ENCODE results near the gene ACTN3.
"Not testable (repeated sequence)": the region's sequence is repeated elsewhere in the genome, so short reads cannot be mapped to it uniquely, and the experiment has no call there.

Gene ACTN3

GRCh38 chr11:66569076-66569475 is 22.4 kb downstream of the ACTN3 start:
- Mint-ChIP-seq H3K4me1 (peaks cover 18% of the 10 kb centered on the region), H3K9me3 (no peaks in the 10 kb centered on the region), H3K27me3 (peaks cover 7% of the 10 kb centered on the region), H3K27ac (peak overlapping the region in 1 of 2 donors; percentile 40), H3K4me3 (peak overlapping the region in 1 of 2 donors; percentile 81)
- no peak for ATAC-seq
- no peak for DNase-seq

GRCh38 chr11:66570079-66570849 is 23.6 kb downstream of the ACTN3 start:
- Mint-ChIP-seq H3K9me3 (no peaks in the 10 kb centered on the region), H3K27ac (no peak overlapping the region), H3K4me3 (no peak overlapping the region), H3K4me1 (peaks cover 18% of the 10 kb centered on the region), H3K27me3 (peaks cover 14% of the 10 kb centered on the region)
- DNase-seq (no peak), ATAC-seq (no peak)

GRCh38 chr11:66570850-66571180 is 24.1 kb downstream of the ACTN3 start:
- Mint-ChIP-seq H3K27ac (no peak overlapping the region), H3K4me1 (peaks cover 18% of the 10 kb centered on the region), H3K27me3 (peaks cover 20% of the 10 kb centered on the region), H3K9me3 (no peaks in the 10 kb centered on the region), H3K4me3 (no peak overlapping the region)
- DNase-seq (no peak), ATAC-seq (no peak)

DNA sequence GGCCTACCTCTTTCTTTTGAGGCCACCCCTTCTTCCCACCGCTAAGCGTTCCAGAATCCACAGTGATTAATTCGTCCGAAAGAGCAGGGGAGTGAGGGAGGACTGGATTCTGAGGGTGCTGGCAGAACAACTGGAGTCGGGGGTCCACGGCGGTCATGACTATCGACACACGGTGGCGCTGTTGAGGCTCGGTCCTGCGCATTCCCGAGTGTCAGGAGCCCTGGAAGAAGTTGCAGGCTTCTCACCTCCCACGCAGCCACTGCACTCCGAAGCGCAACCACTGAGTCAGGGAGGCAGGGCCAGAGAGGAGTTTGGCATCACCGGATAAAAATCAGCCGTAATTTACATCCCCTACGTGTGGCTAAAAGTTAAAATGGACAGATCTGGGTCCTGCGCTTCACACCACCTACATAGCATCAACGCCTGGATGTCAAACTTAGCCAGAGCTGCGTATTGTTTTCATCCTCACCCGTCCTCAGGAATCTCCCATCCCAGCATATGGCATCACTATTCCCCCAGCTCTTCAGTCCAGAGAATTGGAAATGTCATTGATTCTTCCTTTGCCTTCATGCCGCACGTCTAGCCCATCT is 32.4 kb downstream of the ACTN3 start:
- peaks cover 4 to 10% of the 10 kb centered on the region in 2 donors for H3K9me3 Mint-ChIP-seq
- H3K4me3 Mint-ChIP-seq: peak overlapping the region in 1 of 2 donors; percentile 13
- peaks cover 22% of the 10 kb centered on the region for H3K4me1 Mint-ChIP-seq
- no peak overlapping the region for H3K27ac Mint-ChIP-seq
- H3K27me3 Mint-ChIP-seq: peaks cover 19% of the 10 kb centered on the region
- DNase-seq: peak; percentile 66 to 74
- peak; percentile 84 for ATAC-seq

GRCh38 chr11:66580803-66581202 is 34.1 kb downstream of the ACTN3 start:
- Mint-ChIP-seq H3K27me3 (peaks cover 6% of the 10 kb centered on the region), H3K4me3 (no peak overlapping the region), H3K9me3 (peaks cover 4 to 10% of the 10 kb centered on the region in 2 donors), H3K27ac (no peak overlapping the region), H3K4me1 (peaks cover 22% of the 10 kb centered on the region)
- ATAC-seq (no peak), DNase-seq (no peak)

DNA sequence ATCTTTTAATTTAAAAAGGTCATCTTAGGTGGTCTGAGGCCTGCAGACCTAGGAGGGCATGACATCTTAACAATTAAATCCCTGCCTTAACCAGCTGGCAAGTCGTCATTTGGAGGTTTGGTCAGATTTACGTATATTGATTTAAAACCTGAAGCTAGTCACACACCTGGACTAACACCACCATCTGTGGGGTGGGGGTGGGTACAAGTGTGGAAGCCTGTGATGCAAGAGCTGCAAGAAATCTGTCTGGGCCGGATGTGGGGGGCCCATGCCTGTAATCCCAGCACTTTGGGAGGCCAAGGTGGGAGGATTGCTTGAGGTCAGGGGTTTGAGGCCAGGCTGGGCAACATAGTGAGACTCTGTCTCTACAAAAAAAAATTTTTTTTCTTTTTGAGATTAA is 34.6 kb downstream of the ACTN3 start:
- no peak for ATAC-seq
- H3K9me3 Mint-ChIP-seq: peaks cover 4 to 10% of the 10 kb centered on the region in 2 donors

GRCh38 chr11:66582565-66583147 is 36.0 kb downstream of the ACTN3 start:
- H3K27me3 Mint-ChIP-seq, H3K4me3 Mint-ChIP-seq, H3K27ac Mint-ChIP-seq, ATAC-seq, DNase-seq: not testable (repeated sequence)
- Mint-ChIP-seq H3K9me3 (peaks cover 4 to 10% of the 10 kb centered on the region in 2 donors), H3K4me1 (peaks cover 22% of the 10 kb centered on the region)

More for the DNA sequence above, 34.6 kb downstream of the ACTN3 start:
- Mint-ChIP-seq H3K4me1 (peaks cover 22% of the 10 kb centered on the region), H3K27me3 (peaks cover 1% of the 10 kb centered on the region), H3K4me3 (no peak overlapping the region), H3K27ac (no peak overlapping the region)
- no peak for DNase-seq

DNA sequence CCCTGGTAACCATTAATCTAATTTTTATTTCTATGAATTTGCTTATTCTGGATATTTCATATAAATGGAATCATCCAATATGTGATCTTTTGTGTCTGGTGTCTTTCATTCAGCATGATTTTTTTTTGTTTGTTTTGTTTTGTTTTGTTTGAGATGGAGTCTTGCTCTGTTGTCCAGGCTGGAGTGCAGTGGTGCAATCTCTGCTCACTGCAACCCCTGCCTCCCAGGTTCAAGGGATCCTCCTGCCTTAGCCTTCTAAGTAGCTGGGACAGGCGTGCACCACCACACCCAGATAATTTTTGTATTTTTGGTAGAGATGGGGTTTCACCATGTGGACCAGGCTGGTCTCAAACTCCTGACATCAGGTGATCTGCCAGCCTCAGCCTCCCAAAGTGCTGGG is 38.7 kb downstream of the ACTN3 start:
- H3K27me3 Mint-ChIP-seq, DNase-seq, H3K4me3 Mint-ChIP-seq, ATAC-seq, H3K4me1 Mint-ChIP-seq: not testable (repeated sequence)
- Mint-ChIP-seq H3K9me3 (peaks cover 4 to 10% of the 10 kb centered on the region in 2 donors), H3K27ac (peak overlapping the region in 1 of 2 donors; percentile 12)

DNA sequence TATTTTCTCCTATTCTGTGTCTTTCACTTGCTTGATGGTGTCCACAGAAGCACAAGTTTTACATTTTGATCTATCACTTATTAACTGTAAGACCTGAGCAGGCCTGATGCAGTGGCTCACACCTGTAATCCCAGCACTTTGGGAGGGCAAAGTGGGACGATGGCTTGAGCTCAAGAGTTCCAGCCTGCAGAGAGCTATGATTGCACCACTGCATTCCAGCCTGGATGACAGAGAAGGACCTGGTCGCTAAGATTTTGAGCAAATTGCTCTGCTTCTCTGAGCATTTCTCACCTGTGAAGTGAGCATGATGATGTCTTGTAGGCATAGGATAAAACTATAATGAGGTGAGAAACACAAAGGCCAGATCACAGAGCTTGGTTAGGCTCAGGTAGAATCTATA is 39.4 kb downstream of the ACTN3 start:
- peaks cover under 1% of the 10 kb centered on the region for H3K4me1 Mint-ChIP-seq
- DNase-seq: no peak

GRCh38 chr11:66589315-66589714 is 42.6 kb downstream of the ACTN3 start:
- DNase-seq, H3K27me3 Mint-ChIP-seq, H3K4me3 Mint-ChIP-seq, H3K27ac Mint-ChIP-seq, H3K9me3 Mint-ChIP-seq, ATAC-seq: not testable (repeated sequence)
- peaks cover 26% of the 10 kb centered on the region for H3K4me1 Mint-ChIP-seq

More for the DNA sequence above, 39.4 kb downstream of the ACTN3 start:
- H3K9me3 Mint-ChIP-seq: peaks cover 4 to 10% of the 10 kb centered on the region in 2 donors
- no peaks in the 10 kb centered on the region for H3K27me3 Mint-ChIP-seq
- H3K27ac Mint-ChIP-seq: no peak overlapping the region
- no peak overlapping the region for H3K4me3 Mint-ChIP-seq
- ATAC-seq: no peak

- H3K27me3 Mint-ChIP-seq: no peaks in the 10 kb centered on the region
- ATAC-seq: no peak
- no peaks in the 10 kb centered on the region for H3K9me3 Mint-ChIP-seq
- no peak overlapping the region for H3K27ac Mint-ChIP-seq
- no peak overlapping the region for H3K4me3 Mint-ChIP-seq
- DNase-seq: no peak
- H3K4me1 Mint-ChIP-seq: peaks cover 34% of the 10 kb centered on the region
Observed at GRCh38 chr11:66589996-66590675, 43.4 kb downstream of the ACTN3 start.

DNA sequence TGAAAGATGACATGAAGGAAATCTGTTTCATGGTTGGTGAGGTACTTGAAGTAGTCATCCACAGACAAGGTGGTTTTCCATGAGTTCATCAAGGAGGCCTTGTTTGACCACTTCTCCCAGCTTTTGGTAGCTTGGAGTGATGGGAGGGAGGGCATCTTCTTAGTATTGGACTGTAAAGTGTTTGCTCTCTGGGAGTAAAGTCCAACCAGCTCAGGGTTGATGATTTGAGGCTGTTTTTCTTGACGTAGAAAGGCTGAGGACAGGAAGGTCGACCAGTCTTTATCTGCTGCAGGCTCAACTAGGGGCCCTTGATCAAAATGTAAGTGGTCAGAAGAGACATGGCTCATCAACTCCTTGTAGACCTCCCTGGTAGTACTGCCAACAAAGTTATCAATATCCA is 44.5 kb downstream of the ACTN3 start:
- Mint-ChIP-seq H3K4me1 (peaks cover 44% of the 10 kb centered on the region), H3K4me3 (peak overlapping the region in 1 of 2 donors; percentile 100), H3K9me3 (no peaks in the 10 kb centered on the region), H3K27ac (no peak overlapping the region), H3K27me3 (no peaks in the 10 kb centered on the region)
- ATAC-seq (no peak), DNase-seq (no peak)

- Mint-ChIP-seq H3K27me3 (no peaks in the 10 kb centered on the region), H3K4me3 (peak within 1 kb of the TSS; percentile 99 to 100), H3K27ac (peak within 1 kb of the TSS; percentile 94 to 98), H3K9me3 (no peaks in the 10 kb centered on the region), H3K4me1 (peaks cover 44% of the 10 kb centered on the region)
- ATAC-seq (peak; percentile 97), DNase-seq (peak; percentile 96 to 97)
Observed at GRCh38 chr11:66592457-66593302, 46.0 kb downstream of the ACTN3 start, which contains the start of the genes CCDC87 and CCS. CCDC87 (minus strand) TSS chr11:66593063; CDS start chr11:66593015, 48 bp downstream. CCS (plus strand) TSS chr11:66593185; CDS start chr11:66593262, 77 bp downstream.

- Mint-ChIP-seq H3K4me1 (peaks cover 44% of the 10 kb centered on the region), H3K27ac (peak overlapping the region; percentile 94 to 98), H3K4me3 (peak overlapping the region; percentile 99 to 100), H3K9me3 (no peaks in the 10 kb centered on the region), H3K27me3 (no peaks in the 10 kb centered on the region)
- DNase-seq (no peak), ATAC-seq (peak; percentile 32)
Observed at GRCh38 chr11:66593303-66593635, 46.6 kb downstream of the ACTN3 start.

DNA sequence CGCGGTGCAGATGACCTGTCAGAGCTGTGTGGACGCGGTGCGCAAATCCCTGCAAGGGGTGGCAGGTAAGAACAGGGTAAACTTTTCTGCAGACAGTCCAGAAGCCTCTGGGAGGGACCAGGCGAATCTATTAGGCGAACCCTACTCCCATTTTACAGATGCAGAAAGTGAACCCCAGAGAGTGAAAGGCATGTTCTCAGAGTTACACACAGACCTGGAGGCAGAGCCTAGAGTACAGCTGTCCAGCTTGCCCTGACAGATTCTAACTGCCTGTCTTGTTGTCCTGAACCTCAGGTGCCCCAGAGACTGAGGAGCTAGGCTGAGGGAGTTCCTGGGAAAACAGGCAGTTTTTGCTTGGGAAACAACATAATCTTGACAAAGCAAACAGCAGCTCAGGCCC is 46.9 kb downstream of the ACTN3 start:
- Mint-ChIP-seq H3K4me3 (peak overlapping the region; percentile 99 to 100), H3K27ac (no peak overlapping the region)
- ATAC-seq: no peak

More for the DNA sequence above, 46.9 kb downstream of the ACTN3 start:
- H3K4me1 Mint-ChIP-seq: peaks cover 44% of the 10 kb centered on the region
- H3K27me3 Mint-ChIP-seq: no peaks in the 10 kb centered on the region
- DNase-seq: no peak
- no peaks in the 10 kb centered on the region for H3K9me3 Mint-ChIP-seq

Measured in stimulated activated naive CD8-positive, alpha-beta T cell treated with anti-CD3 and anti-CD28 coated beads, Interleukin-15, amount 100 ng/mL, for 72 hours (primary cell).